ENCODE results near the gene RSAD2. TPM values are rescaled to one million over a fixed set of nuclear protein-coding genes. Genes with fewer than 3 reads are reported as not detected.

Gene RSAD2
- total RNA-seq, 1 donor from 2014 or later: 0.22 TPM

DNA sequence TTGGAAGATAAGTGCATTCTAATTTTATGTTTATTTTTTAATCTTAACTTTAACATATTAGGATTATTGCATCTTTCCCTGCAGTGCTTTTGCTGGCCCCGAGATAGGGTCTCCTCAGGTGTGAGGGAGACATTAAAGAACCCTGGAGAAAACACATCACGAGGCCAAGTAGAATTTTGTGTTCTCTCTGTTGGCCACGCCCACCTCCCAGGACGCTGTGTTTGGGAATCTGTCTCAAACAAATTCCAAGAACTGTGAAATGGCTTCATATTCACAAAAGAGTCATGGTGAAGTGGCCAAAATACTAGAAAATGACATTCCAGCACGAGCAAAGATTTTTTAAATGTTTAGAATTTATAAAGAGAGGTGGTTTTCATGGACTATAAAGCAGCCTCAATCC is 67.0 kb downstream of the RSAD2 start:
- peaks cover 48% of the 10 kb centered on the region for H3K4me1 Mint-ChIP-seq (ENCODE audit: low read depth)
- no peak overlapping the region for H3K27ac Mint-ChIP-seq (ENCODE audit: unreplicated experiment)
- H3K36me3 Mint-ChIP-seq (ENCODE audit: low read depth): peaks cover 11% of the 10 kb centered on the region
- H3K4me3 Mint-ChIP-seq (ENCODE audit: unreplicated experiment): no peak overlapping the region
- DNase-seq (ENCODE audit: low spot score): no peak
- H3K9me3 Mint-ChIP-seq (ENCODE audit: low read depth): no peaks in the 10 kb centered on the region
- no peaks in the 10 kb centered on the region for H3K27me3 Mint-ChIP-seq (ENCODE audit: low read depth)
- TF ChIP-seq, protein P1, sequence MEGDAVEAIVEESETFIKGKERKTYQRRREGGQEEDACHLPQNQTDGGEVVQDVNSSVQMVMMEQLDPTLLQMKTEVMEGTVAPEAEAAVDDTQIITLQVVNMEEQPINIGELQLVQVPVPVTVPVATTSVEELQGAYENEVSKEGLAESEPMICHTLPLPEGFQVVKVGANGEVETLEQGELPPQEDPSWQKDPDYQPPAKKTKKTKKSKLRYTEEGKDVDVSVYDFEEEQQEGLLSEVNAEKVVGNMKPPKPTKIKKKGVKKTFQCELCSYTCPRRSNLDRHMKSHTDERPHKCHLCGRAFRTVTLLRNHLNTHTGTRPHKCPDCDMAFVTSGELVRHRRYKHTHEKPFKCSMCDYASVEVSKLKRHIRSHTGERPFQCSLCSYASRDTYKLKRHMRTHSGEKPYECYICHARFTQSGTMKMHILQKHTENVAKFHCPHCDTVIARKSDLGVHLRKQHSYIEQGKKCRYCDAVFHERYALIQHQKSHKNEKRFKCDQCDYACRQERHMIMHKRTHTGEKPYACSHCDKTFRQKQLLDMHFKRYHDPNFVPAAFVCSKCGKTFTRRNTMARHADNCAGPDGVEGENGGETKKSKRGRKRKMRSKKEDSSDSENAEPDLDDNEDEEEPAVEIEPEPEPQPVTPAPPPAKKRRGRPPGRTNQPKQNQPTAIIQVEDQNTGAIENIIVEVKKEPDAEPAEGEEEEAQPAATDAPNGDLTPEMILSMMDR (IDR thresholded peaks at IDR 0.05): no peak

DNA sequence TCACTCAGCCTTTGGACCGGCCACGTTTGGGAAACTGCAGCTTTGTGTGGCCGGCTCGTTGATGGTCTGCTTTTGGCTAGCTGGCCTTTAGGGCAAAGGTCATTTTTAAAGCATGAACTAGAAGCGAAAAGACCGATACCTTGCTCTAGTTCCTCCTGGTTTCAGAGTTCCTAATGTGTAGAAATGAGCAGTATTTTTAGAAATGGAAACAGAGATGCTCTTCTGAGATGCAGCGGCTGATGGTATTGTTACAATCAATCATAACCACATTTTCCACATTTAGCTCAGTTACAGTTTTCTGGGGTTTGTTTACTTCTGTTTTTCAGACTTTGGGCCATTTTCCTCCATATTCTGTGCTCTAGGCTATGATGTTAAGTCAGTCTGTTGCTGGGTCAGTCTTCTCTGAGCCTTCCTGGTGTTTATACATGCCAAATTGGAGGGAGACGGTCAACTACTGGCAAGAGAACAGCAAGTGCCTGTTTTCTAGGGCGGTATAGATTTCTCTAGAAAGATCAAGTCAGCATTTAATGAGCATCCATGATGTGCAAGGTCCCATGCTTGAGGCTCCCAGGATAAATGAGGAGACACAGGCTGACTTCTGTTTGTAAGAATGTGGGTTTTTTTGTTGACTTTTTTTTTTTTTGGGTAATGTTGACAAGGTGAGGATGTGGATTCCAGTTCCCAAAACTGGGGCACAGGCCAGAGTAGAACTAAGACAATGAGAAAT is 67.7 kb downstream of the RSAD2 start:
- Mint-ChIP-seq H3K4me3 (ENCODE audit: unreplicated experiment) (no peak overlapping the region), H3K36me3 (ENCODE audit: low read depth) (peaks cover 11% of the 10 kb centered on the region), H3K27me3 (ENCODE audit: low read depth) (no peaks in the 10 kb centered on the region), H3K27ac (ENCODE audit: unreplicated experiment) (peak overlapping the region; percentile 18), H3K4me1 (ENCODE audit: low read depth) (peaks cover 48% of the 10 kb centered on the region), H3K9me3 (ENCODE audit: low read depth) (no peaks in the 10 kb centered on the region)
- no peak for DNase-seq (ENCODE audit: low spot score)
- TF ChIP-seq, protein P1 (IDR thresholded peaks at IDR 0.05): no peak

DNA sequence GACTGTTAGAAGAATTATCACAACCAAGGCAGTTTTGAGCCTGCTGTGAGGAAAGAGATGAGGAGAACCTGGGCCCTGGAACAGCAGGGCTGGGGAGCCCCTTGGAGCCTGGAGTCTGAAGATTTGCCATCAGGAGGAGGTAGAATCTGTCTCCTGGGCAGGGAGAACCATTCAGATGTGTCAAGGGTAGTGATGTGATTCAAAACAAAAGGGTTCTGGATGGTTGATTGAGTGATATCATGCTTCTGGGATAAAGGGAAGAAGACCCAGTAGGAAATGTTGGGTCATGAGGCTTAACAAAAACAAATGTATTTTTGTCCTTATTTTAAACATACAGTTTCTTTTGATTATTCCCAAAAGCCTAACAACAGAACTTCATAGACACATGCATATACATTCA is 68.2 kb downstream of the RSAD2 start:
- DNase-seq (ENCODE audit: low spot score): no peak
- TF ChIP-seq, protein P1 (IDR thresholded peaks at IDR 0.05): no peak
- Mint-ChIP-seq H3K4me3 (ENCODE audit: unreplicated experiment) (no peak overlapping the region), H3K27ac (ENCODE audit: unreplicated experiment) (peak overlapping the region; percentile 18), H3K27me3 (ENCODE audit: low read depth) (no peaks in the 10 kb centered on the region), H3K4me1 (ENCODE audit: low read depth) (peaks cover 44% of the 10 kb centered on the region), H3K36me3 (ENCODE audit: low read depth) (peaks cover 11% of the 10 kb centered on the region), H3K9me3 (ENCODE audit: low read depth) (no peaks in the 10 kb centered on the region)

DNA sequence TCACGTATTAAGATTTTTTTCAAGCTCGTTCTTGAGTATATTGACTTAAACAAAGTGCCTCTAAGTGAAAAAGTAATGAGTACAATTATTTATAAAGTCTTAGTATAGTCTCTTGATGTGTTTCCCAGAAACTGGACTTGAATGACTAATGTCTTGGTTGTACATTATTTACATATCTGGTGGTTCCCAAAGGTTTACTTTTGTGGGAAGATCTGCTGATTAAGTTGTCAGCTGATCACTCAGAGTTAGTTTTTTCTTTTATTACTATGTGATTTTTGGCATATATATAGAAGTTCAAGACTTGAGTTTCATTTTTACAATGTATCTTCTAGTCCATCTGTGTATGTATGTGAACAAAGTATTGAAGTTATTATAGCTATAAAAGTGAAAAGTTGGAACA is 69.1 kb downstream of the RSAD2 start:
- no peaks in the 10 kb centered on the region for H3K27me3 Mint-ChIP-seq (ENCODE audit: low read depth)
- H3K9me3 Mint-ChIP-seq (ENCODE audit: low read depth): no peaks in the 10 kb centered on the region
- TF ChIP-seq, protein P1 (IDR thresholded peaks at IDR 0.05): no peak
- peaks cover 41% of the 10 kb centered on the region for H3K4me1 Mint-ChIP-seq (ENCODE audit: low read depth)
- no peak for DNase-seq (ENCODE audit: low spot score)
- H3K36me3 Mint-ChIP-seq (ENCODE audit: low read depth): peaks cover 11% of the 10 kb centered on the region
- H3K4me3 Mint-ChIP-seq (ENCODE audit: unreplicated experiment): no peak overlapping the region
- H3K27ac Mint-ChIP-seq (ENCODE audit: unreplicated experiment): peak overlapping the region; percentile 58

Other genes with a start within 250 kb of the RSAD2 start
- 0.90 to 1.3 TPM (median 0.95 TPM) in 3 replicates for gene CMPK2, start 11.9 kb upstream of the RSAD2 start, total RNA-seq
- gene RNF144A, start 39.6 kb downstream of the RSAD2 start, total RNA-seq: 7.2 to 10.9 TPM (median 9.5 TPM) in 3 replicates